ENCODE measurements around the gene SP1.

- TF ChIP-seq SUZ12 (IDR thresholded peaks at IDR 0.05; ENCODE audit: extremely low read depth, insufficient read depth, insufficient read length) (no peak), YY1 (IDR thresholded peaks at IDR 0.05; ENCODE audit: insufficient read depth, insufficient read length) (no peak), ZNF274 (IDR thresholded peaks at IDR 0.05; ENCODE audit: low read depth, low read length) (no peak)
Observed at GRCh38 chr12:53336181-53336681, 43.7 kb upstream of the SP1 start, which contains the start of gene SP7.

All from NT2/D1 (cell line).